ENCODE results near the gene ALOXE3.
"Not testable (repeated sequence)": the region's sequence is repeated elsewhere in the genome, so short reads cannot be mapped to it uniquely, and the experiment has no call there.

Gene ALOXE3

GRCh38 chr17:8096541-8096940, 21.8 kb downstream of the ALOXE3 start:
- DNase-seq (ENCODE audit: low read depth in 2 of 2), result no peak

- no peak for DNase-seq (ENCODE audit: low read depth in 2 of 2)
These were observed 23.0 kb downstream of the ALOXE3 start for GRCh38 chr17:8095361-8095760.

- no peak for DNase-seq (ENCODE audit: low read depth in 2 of 2)
These were observed 27.2 kb downstream of the ALOXE3 start for GRCh38 chr17:8091033-8091687.

GRCh38 chr17:8089728-8090127, 28.6 kb downstream of the ALOXE3 start:
- no peak for DNase-seq (ENCODE audit: low read depth in 2 of 2)

- no peak for DNase-seq (ENCODE audit: low read depth in 2 of 2)
These were observed 30.4 kb downstream of the ALOXE3 start for GRCh38 chr17:8087952-8088230.

GRCh38 chr17:8087075-8087951, 31.0 kb downstream of the ALOXE3 start, which contains the start of gene ALOX12B:
Gene ALOX12B, minus strand, starts transcription at chr17:8087716. Its CDS starts 274 bp downstream, at chr17:8087442.
- DNase-seq (ENCODE audit: low read depth in 2 of 2), result no peak

GRCh38 chr17:8084250-8084649, 34.1 kb downstream of the ALOXE3 start:
- no peak for DNase-seq (ENCODE audit: low read depth in 2 of 2)

- no peak for DNase-seq (ENCODE audit: low read depth in 2 of 2)
These were observed 36.0 kb downstream of the ALOXE3 start for GRCh38 chr17:8082292-8082691.

GRCh38 chr17:8081876-8082275, 36.4 kb downstream of the ALOXE3 start:
- no peak for DNase-seq (ENCODE audit: low read depth in 2 of 2)

- DNase-seq (ENCODE audit: low read depth in 2 of 2), result no peak
These were observed 37.5 kb downstream of the ALOXE3 start for GRCh38 chr17:8080799-8081219.

GRCh38 chr17:8080208-8080798, 38.0 kb downstream of the ALOXE3 start:
- DNase-seq (ENCODE audit: low read depth in 2 of 2), result no peak

- peak in 1 of 2 experiments; percentile 12 for DNase-seq (ENCODE audit: low read depth in 2 of 2)
These were observed 38.8 kb downstream of the ALOXE3 start for GRCh38 chr17:8079291-8080207.

GRCh38 chr17:8077939-8078338, 40.4 kb downstream of the ALOXE3 start:
- not testable (repeated sequence) for DNase-seq (ENCODE audit: low read depth in 2 of 2)

- DNase-seq (ENCODE audit: low read depth in 2 of 2), result no peak
These were observed 41.6 kb downstream of the ALOXE3 start for GRCh38 chr17:8076502-8077266.

GRCh38 chr17:8075574-8076342, 42.6 kb downstream of the ALOXE3 start:
- DNase-seq (ENCODE audit: low read depth in 2 of 2), result no peak

- DNase-seq (ENCODE audit: low read depth in 2 of 2), result no peak
These were observed 43.2 kb downstream of the ALOXE3 start for GRCh38 chr17:8075081-8075480.

- no peak for DNase-seq (ENCODE audit: low read depth in 2 of 2)
These were observed 43.8 kb downstream of the ALOXE3 start for GRCh38 chr17:8074554-8074953.

GRCh38 chr17:8073627-8074484, 44.5 kb downstream of the ALOXE3 start:
- no peak for DNase-seq (ENCODE audit: low read depth in 2 of 2)

Data from fibroblast of skin of left biceps (primary cell).